Activated CD4-positive, alpha-beta T cell treated with anti-CD3 and anti-CD28 coated beads, Interleukin-10, Interleukin-2, amounts not matched to agents 100 ng/mL and 50 ng/mL, durations not matched to agents 16 hours and 8 hours (primary cell): ENCODE measurements around the gene MCOLN1.
"Not testable (repeated sequence)": the region's sequence is repeated elsewhere in the genome, so short reads cannot be mapped to it uniquely, and the experiment has no call there.

ENCODE experiments used
- DNase-seq: peaks from one replicate; pipeline ENCODE4 v3.0.0-alpha.2; 2020

MCOLN1 gene

GRCh38 chr19:7526059-7526929 lies 3.9 kb downstream of the MCOLN1 start:
- no peak for DNase-seq

- DNase-seq = no peak
Observed at GRCh38 chr19:7527516-7528191, 5.2 kb downstream of the MCOLN1 start.

- no peak for DNase-seq
Observed at GRCh38 chr19:7528192-7528519, 5.7 kb downstream of the MCOLN1 start.

GRCh38 chr19:7528522-7529245 lies 6.3 kb downstream of the MCOLN1 start:
- DNase-seq = no peak

- DNase-seq = no peak
Observed at GRCh38 chr19:7529246-7529600, 6.8 kb downstream of the MCOLN1 start.

GRCh38 chr19:7529610-7530490 lies 7.4 kb downstream of the MCOLN1 start:
- no peak for DNase-seq

GRCh38 chr19:7533281-7533885 lies 11.0 kb downstream of the MCOLN1 start:
- no peak for DNase-seq

GRCh38 chr19:7533925-7534480 lies 11.6 kb downstream of the MCOLN1 start:
- DNase-seq = peak; percentile 89

- DNase-seq = peak; percentile 47
Observed at GRCh38 chr19:7534531-7535046, 12.2 kb downstream of the MCOLN1 start.

GRCh38 chr19:7535047-7535997 lies 12.9 kb downstream of the MCOLN1 start, which contains the start of gene PNPLA6:
TSS of gene PNPLA6 (plus strand) at chr19:7535717. CDS start at chr19:7535789, 72 bp downstream.
- peak; percentile 95 for DNase-seq

GRCh38 chr19:7535998-7536695 lies 13.7 kb downstream of the MCOLN1 start:
- no peak for DNase-seq

GRCh38 chr19:7538990-7539389 lies 16.6 kb downstream of the MCOLN1 start:
- not testable (repeated sequence) for DNase-seq

- DNase-seq = no peak
Observed at GRCh38 chr19:7539827-7540425, 17.5 kb downstream of the MCOLN1 start.

- peak; percentile 50 for DNase-seq
Observed at GRCh38 chr19:7540761-7541474, 18.5 kb downstream of the MCOLN1 start.

- DNase-seq = no peak
Observed at GRCh38 chr19:7541475-7541824, 19.0 kb downstream of the MCOLN1 start.

GRCh38 chr19:7541828-7542443 lies 19.5 kb downstream of the MCOLN1 start:
- no peak for DNase-seq

- DNase-seq = no peak
Observed at GRCh38 chr19:7542556-7543348, 20.3 kb downstream of the MCOLN1 start.
